Mesendoderm (in vitro differentiated cells): ENCODE data around the gene PRDX5.
A peak's percentile ranks its signal among the peaks of the same experiment; 100 is the strongest.

ENCODE experiments used
- DNase-seq: peaks from one replicate; pipeline ENCODE4 v3.0.0; 2013
- H2AK5ac ChIP-seq: 2 replicates; pipeline ENCODE4 v1.6.1; 2013; ENCODE audit warnings: low read length, inconsistent platforms
- H2BK120ac ChIP-seq: 2 replicates; pipeline ENCODE4 v1.6.1; 2013; ENCODE audit warnings: low read depth, mild to moderate bottlenecking, low read length, moderate library complexity, mixed read lengths
- H2BK15ac ChIP-seq: replicated peaks from 2 replicates; pipeline ENCODE4 v1.6.1; 2013; ENCODE audit warnings: low read depth, mild to moderate bottlenecking, moderate library complexity
- H2BK5ac ChIP-seq: 2 replicates; pipeline ENCODE4 v1.6.1; 2013; ENCODE audit warnings: low read length, inconsistent platforms
- H3K18ac ChIP-seq: 2 replicates; pipeline ENCODE4 v1.6.1; 2013; ENCODE audit warnings: mild to moderate bottlenecking, low read length, mixed read lengths
- H3K23ac ChIP-seq: one replicate; pipeline ENCODE4 v1.6.1; 2013; ENCODE audit warnings: low read length
- H3K27ac ChIP-seq: 2 replicates; pipeline ENCODE4 v1.5.1; 2013; ENCODE audit warnings: low read depth, mild to moderate bottlenecking, inconsistent platforms, low read length, moderate library complexity
- H3K27me3 ChIP-seq: 2 replicates; pipeline ENCODE4 v1.6.1; 2013; ENCODE audit warnings: low read length, control low read depth, mild to moderate bottlenecking, inconsistent platforms; ENCODE audit not compliant: insufficient read depth, poor library complexity
- H3K36me3 ChIP-seq: 2 replicates; pipeline ENCODE4 v1.6.1; 2013; ENCODE audit warnings: low read length, inconsistent platforms; ENCODE audit not compliant: control insufficient read depth, insufficient read depth
- H3K4ac ChIP-seq: one replicate; pipeline ENCODE4 v1.6.1; 2013; ENCODE audit warnings: low read depth, mild to moderate bottlenecking, low read length, moderate library complexity
- H3K4me1 ChIP-seq: 2 replicates; pipeline ENCODE4 v1.6.1; 2013; ENCODE audit warnings: low read depth, low read length, inconsistent platforms; ENCODE audit not compliant: control insufficient read depth
- H3K4me2 ChIP-seq: 2 replicates; pipeline ENCODE4 v1.6.1; 2013; ENCODE audit warnings: low read length
- H3K4me3 ChIP-seq: 2 replicates; pipeline ENCODE4 v1.5.1; 2013; ENCODE audit warnings: mild to moderate bottlenecking, low read length
- H3K56ac ChIP-seq: one replicate; pipeline ENCODE4 v1.6.1; 2013; ENCODE audit warnings: low read length
- H3K79me1 ChIP-seq: 2 replicates; pipeline ENCODE4 v1.6.1; 2013; ENCODE audit warnings: low read length, inconsistent platforms
- H3K79me2 ChIP-seq: 2 replicates; pipeline ENCODE4 v1.6.1; 2013; ENCODE audit warnings: mild to moderate bottlenecking, low read length; ENCODE audit not compliant: control insufficient read depth, insufficient read depth
- H3K9ac ChIP-seq: 2 replicates; pipeline ENCODE4 v1.6.1; 2013; ENCODE audit warnings: low read length, inconsistent platforms
- H4K5ac ChIP-seq: one replicate; pipeline ENCODE4 v1.6.1; 2013; ENCODE audit warnings: low read length
- H4K8ac ChIP-seq: one replicate; pipeline ENCODE4 v1.6.1; 2013; ENCODE audit warnings: low read depth, mild to moderate bottlenecking, control low read depth, low read length, moderate library complexity
- WGBS: extraction: QIAGEN DNeasy Blood & Tissue Kit; methylation state at CpG from one replicate; pipeline ENCODE4 v1.1.7; 2013; ENCODE audit warnings: low lambda C conversion rate, missing lambda C conversion rate; ENCODE audit not compliant: insufficient coverage; ENCODE audit errors: extremely low coverage; 5-methylcytosine and 5-hydroxymethylcytosine counted together

The PRDX5 gene

DNA sequence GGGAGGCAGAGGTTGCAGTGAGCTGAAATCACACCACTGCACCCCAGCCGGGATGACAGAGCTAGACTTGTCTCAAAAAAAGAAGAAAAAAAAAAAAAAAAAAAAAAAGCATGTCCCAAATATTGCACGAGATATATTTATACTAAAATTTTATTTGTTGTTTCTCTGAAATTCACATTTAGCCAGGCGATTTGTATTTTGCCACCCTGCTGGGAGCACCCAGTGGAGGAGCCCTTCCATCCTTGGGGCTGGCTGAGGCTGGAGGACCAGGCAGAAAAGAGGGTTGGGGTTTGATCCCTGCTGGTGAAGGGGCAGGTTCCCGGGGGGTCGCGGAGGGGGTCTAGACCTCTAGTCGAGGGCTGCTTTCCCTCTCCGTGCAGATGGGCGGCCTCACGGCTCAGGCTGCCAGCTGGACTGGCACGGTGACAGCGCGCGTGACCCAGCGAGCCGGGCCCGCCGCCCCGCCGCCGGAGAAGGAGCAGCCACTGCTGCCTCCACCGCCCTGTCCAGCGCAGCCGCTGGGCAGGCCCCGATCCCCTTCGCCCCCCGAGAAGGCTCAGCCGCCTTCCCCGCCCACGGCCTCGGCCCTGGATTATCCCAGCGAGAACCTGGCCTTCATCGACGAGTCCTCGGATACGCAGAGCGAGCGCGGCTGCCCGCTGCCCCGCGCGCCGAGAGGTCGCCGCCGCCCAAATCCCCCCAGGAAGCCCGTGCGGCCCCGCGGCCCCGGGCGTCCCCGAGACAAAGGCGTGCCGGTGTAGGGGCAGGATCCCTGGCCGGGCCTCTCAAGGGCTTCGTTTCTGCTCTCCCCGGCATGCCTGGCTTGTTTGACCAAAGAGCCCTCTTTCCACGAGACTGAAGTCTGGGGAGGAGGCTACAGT is 18.7 kb upstream of the PRDX5 start:
- no peak overlapping the region for H2AK5ac ChIP-seq
- no peaks in the 10 kb centered on the region for H3K79me2 ChIP-seq
- no peak for DNase-seq
- WGBS = no CpG with 5 or more reads among the region's 60 CpGs
- H3K4me1 ChIP-seq = no peaks in the 10 kb centered on the region
- no peaks in the 10 kb centered on the region for H3K79me1 ChIP-seq
- H2BK5ac ChIP-seq = no peak overlapping the region
- no peak overlapping the region for H3K23ac ChIP-seq
- peak overlapping the region; percentile 60 for H3K56ac ChIP-seq
- H3K27me3 ChIP-seq = peaks cover 58% of the 10 kb centered on the region
- no peak overlapping the region for H4K8ac ChIP-seq
- H4K5ac ChIP-seq = no peak overlapping the region
- H3K4me2 ChIP-seq = no peak overlapping the region
- H3K36me3 ChIP-seq = no peaks in the 10 kb centered on the region
- H2BK15ac ChIP-seq = no peak overlapping the region
- peak overlapping the region; percentile 17 for H3K9ac ChIP-seq
- H3K4ac ChIP-seq = no peak overlapping the region
- no peak overlapping the region for H3K27ac ChIP-seq
- H3K18ac ChIP-seq = no peak overlapping the region
- H3K4me3 ChIP-seq = no peak overlapping the region
- H2BK120ac ChIP-seq = no peak overlapping the region

- WGBS = no CpG with 5 or more reads among the region's 54 CpGs
- Histone ChIP-seq H3K27me3 (peaks cover 52% of the 10 kb centered on the region), H2BK15ac (no peak within 1 kb of the TSS)
Observed at GRCh38 chr11:64299847-64300648, 17.9 kb upstream of the PRDX5 start, which contains the start of gene CATSPERZ. Gene CATSPERZ, plus strand, starts transcription at chr11:64300358. Its CDS starts 53 bp downstream, at chr11:64300411.

DNA sequence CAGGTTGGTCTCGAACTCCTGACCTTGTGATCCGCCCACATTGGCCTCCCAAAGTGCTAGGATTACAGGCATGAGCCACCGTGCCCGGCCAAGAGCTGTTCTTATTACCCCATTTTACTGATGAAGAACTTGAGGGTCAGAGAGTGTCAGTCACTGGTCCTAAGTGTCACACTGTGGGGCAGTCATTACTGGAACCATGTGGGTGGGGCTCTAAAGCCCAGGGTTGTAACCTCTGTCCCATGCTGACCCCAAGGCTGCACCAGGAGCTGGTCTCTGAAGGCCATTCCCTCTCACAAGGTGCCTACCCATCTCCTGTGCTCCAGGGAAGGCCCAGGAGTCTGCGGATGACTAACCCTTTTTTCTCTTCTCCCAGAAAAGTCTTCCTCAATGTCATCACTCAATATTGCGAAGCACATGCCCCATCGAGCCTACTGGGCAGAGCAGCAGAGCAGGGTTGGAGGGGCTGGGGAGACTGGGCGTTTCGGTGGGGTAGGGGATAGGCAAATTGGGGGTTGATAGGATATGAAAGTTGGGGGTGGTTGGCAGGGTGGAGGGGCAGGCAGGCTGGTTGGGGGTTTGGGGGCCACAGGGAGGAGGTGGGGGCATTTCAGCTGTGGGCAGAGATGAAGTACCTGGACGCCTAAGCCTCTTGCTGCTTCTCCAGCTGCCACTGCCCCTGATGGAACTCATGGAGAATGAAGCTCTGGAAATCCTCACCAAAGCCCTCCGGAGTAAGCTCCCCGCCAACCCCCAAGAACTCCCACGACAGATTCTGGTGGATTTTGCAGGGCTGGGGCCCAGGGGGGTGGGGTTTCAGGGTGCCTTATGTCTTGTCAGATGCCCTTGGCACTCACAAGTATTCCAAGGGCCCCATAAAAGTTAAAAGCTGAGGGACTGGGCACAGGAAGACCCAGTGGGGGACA is 14.6 kb upstream of the PRDX5 start:
- Histone ChIP-seq H3K27ac (no peak overlapping the region), H3K4me1 (peaks cover 4% of the 10 kb centered on the region), H3K23ac (no peak overlapping the region), H3K4me2 (no peak overlapping the region), H4K5ac (no peak overlapping the region), H3K4ac (no peak overlapping the region), H3K18ac (no peak overlapping the region), H3K79me1 (peaks cover 9% of the 10 kb centered on the region), H3K9ac (no peak overlapping the region), H3K36me3 (no peaks in the 10 kb centered on the region), H2BK15ac (no peak overlapping the region), H2BK5ac (no peak overlapping the region), H2AK5ac (no peak overlapping the region), H3K56ac (no peak overlapping the region), H3K27me3 (peaks cover 18% of the 10 kb centered on the region), H3K79me2 (peaks cover 7% of the 10 kb centered on the region), H2BK120ac (no peak overlapping the region), H3K4me3 (no peak overlapping the region), H4K8ac (no peak overlapping the region)
- no peak for DNase-seq
- no CpG with 5 or more reads among the region's 13 CpGs for WGBS

More at GRCh38 chr11:64299847-64300648, 17.9 kb upstream of the PRDX5 start, which contains the start of gene CATSPERZ:
- Histone ChIP-seq H3K79me1 (no peaks in the 10 kb centered on the region), H3K79me2 (no peaks in the 10 kb centered on the region), H3K4me1 (no peaks in the 10 kb centered on the region), H3K4me3 (no peak within 1 kb of the TSS), H3K4me2 (peak within 1 kb of the TSS; percentile 52), H4K5ac (no peak within 1 kb of the TSS), H3K9ac (peak within 1 kb of the TSS; percentile 17), H2BK120ac (no peak within 1 kb of the TSS), H2BK5ac (no peak within 1 kb of the TSS), H3K18ac (no peak within 1 kb of the TSS), H3K56ac (peak within 1 kb of the TSS; percentile 74), H3K27ac (no peak within 1 kb of the TSS), H3K23ac (no peak within 1 kb of the TSS), H2AK5ac (no peak within 1 kb of the TSS), H3K4ac (no peak within 1 kb of the TSS), H3K36me3 (no peaks in the 10 kb centered on the region), H4K8ac (no peak within 1 kb of the TSS)
- no peak for DNase-seq

DNA sequence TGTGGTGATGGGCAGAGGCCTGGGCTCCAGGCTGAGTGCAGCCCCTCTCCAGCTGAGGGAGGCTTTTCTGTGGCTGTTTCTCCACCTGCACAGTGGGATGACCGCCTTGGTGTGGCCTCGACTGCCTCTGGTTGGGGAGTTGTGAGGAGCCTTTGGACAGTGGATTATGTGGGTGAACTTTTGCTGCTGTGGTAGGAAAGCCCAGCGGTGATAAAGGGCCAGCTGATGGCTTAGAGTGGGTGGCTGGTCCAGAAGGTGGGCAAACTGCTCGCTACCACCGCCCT is 13.9 kb upstream of the PRDX5 start:
- Histone ChIP-seq H3K79me1 (peaks cover 9% of the 10 kb centered on the region), H3K4ac (no peak overlapping the region), H4K8ac (no peak overlapping the region), H3K56ac (no peak overlapping the region), H3K23ac (no peak overlapping the region), H3K9ac (no peak overlapping the region), H2BK15ac (no peak overlapping the region), H3K27me3 (peaks cover 16% of the 10 kb centered on the region), H4K5ac (no peak overlapping the region), H3K18ac (no peak overlapping the region), H2AK5ac (no peak overlapping the region), H3K4me1 (peaks cover 4% of the 10 kb centered on the region), H2BK120ac (no peak overlapping the region), H3K4me3 (no peak overlapping the region), H3K27ac (no peak overlapping the region), H3K4me2 (no peak overlapping the region), H3K79me2 (peaks cover 7% of the 10 kb centered on the region), H2BK5ac (no peak overlapping the region), H3K36me3 (no peaks in the 10 kb centered on the region)
- DNase-seq = no peak
- no CpG with 5 or more reads among the region's 5 CpGs for WGBS

GRCh38 chr11:64304316-64305072 is 13.4 kb upstream of the PRDX5 start:
- WGBS = no CpG with 5 or more reads among the region's 46 CpGs
- Histone ChIP-seq H3K4me1 (peaks cover 4% of the 10 kb centered on the region), H4K8ac (no peak overlapping the region), H3K4me3 (peak overlapping the region; percentile 67), H3K56ac (peak overlapping the region; percentile 91), H3K4ac (no peak overlapping the region), H4K5ac (no peak overlapping the region), H3K79me2 (peaks cover 7% of the 10 kb centered on the region), H3K4me2 (peak overlapping the region; percentile 63), H3K36me3 (no peaks in the 10 kb centered on the region), H3K79me1 (peaks cover 9% of the 10 kb centered on the region), H3K23ac (no peak overlapping the region), H3K27me3 (peaks cover 10% of the 10 kb centered on the region), H2BK120ac (no peak overlapping the region), H3K18ac (peak overlapping the region; percentile 57), H3K9ac (peak overlapping the region; percentile 75), H2AK5ac (no peak overlapping the region), H3K27ac (peak overlapping the region; percentile 80), H2BK5ac (peak overlapping the region; percentile 60), H2BK15ac (no peak overlapping the region)
- peak; percentile 96 for DNase-seq
